HCT116 (cell line): ENCODE measurements around the gene MTHFD1L. TPM values are rescaled to one million over a fixed set of nuclear protein-coding genes. Genes with fewer than 3 reads are reported as not detected.

Source experiments
- ATAC-seq: fragments of 200-7000 bp; cut with Tn5 transposase; 2 replicates; pipeline ENCODE4 v1.9.1; 2020; ENCODE audit warnings: mild to moderate bottlenecking, moderate library complexity
- BruUV-seq: library from RNA; stranded (reverse); fragments of 400-500 nt; replicated peaks from 2 replicates; lab custom pipeline; 2021; lab: Mats Ljungman, UMichigan
- CTCF ChIA-PET: fragments of 300-600 bp; sonication (Branson Sonifier 250); formaldehyde crosslinking; loops from one replicate; lab custom pipeline; 2021; ENCODE audit warnings: antibody characterized with exemption; lab: Charles Lee
- POLR2A ChIA-PET: fragments of 300-600, 350-600 bp; sonication (Branson Sonifier 250); formaldehyde crosslinking; loops from one replicate; lab custom pipeline; 2021; ENCODE audit warnings: antibody characterized with exemption; lab: Charles Lee
- RAD21 ChIA-PET, 2 experiments: fragments of 300-600 bp; sonication (Branson Sonifier 250); formaldehyde crosslinking; loops; one replicate each; lab custom pipeline; 2023; ENCODE audit warnings: low total read pairs in 2 of 2; ENCODE audit not compliant: uncharacterized antibody in 2 of 2, unreplicated experiment in 2 of 2, low non-redundant PET in 1 of 2; lab: Charles Lee
- DNase-seq: peaks from one replicate; pipeline ENCODE4 v3.0.0-alpha.2; 2010; ENCODE audit warnings: low read depth, low spot score
- H2AFZ ChIP-seq: fragments of 200-600 bp; shearing (Covaris generic), sonication (generic); 2 replicates; pipeline ENCODE4 v1.6.1; 2017; ENCODE audit warnings: low read depth, mixed run types, mixed read lengths, antibody characterized with exemption, low read length; ENCODE audit not compliant: poor library complexity, severe bottlenecking
- H3K27ac ChIP-seq: 2 replicates; pipeline ENCODE4 v1.5.1; 2012; ENCODE audit warnings: low read depth, low read length
- H3K27me3 ChIP-seq: fragments of 200-600 bp; sonication (generic); 2 replicates; pipeline ENCODE4 v1.6.1; 2016; ENCODE audit warnings: mixed run types, low read length, mixed read lengths; ENCODE audit not compliant: insufficient read depth
- H3K36me3 ChIP-seq, 2 experiments: fragments of 200-500 bp in 1 of 2; fragments of 200-600 bp in 1 of 2; sonication (Bioruptor generic) in 1 of 2; sonication (generic) in 1 of 2; 2 replicates each; pipeline versions ENCODE4 v1.5.1 to v1.6.1; 2014 to 2016; ENCODE audit warnings: low read length in 2 of 2, inconsistent platforms in 1 of 2, mixed read lengths in 1 of 2, mixed run types in 1 of 2; ENCODE audit not compliant: insufficient read depth in 2 of 2, control insufficient read depth in 1 of 2
- H3K4me1 ChIP-seq, 2 experiments: fragments of 200-600 bp in 1 of 2; sonication (generic) in 1 of 2; 2 replicates each; pipeline versions ENCODE4 v1.5.1 to v1.6.1; 2012 to 2017; ENCODE audit warnings: low read length in 2 of 2, inconsistent platforms in 1 of 2, mild to moderate bottlenecking in 1 of 2, mixed read lengths in 1 of 2, mixed run types in 1 of 2, moderate library complexity in 1 of 2; ENCODE audit not compliant: insufficient read depth in 2 of 2, control insufficient read depth in 1 of 2
- H3K4me2 ChIP-seq: fragments of 200-600 bp; sonication (generic); 2 replicates; pipeline ENCODE4 v1.6.1; 2017; ENCODE audit warnings: mixed run types, low read length, mixed read lengths
- H3K4me3 ChIP-seq, 2 experiments: fragments of 200-600 bp in 1 of 2; sonication (generic) in 1 of 2; replicated peaks in 1 of 2; 2 replicates each; pipeline ENCODE4 v1.5.1; 2011 to 2016; ENCODE audit warnings: low read length in 2 of 2, control low read depth in 1 of 2, low read depth in 1 of 2, mild to moderate bottlenecking in 1 of 2, mixed read lengths in 1 of 2, mixed run types in 1 of 2
- H3K79me2 ChIP-seq: fragments of 200-600 bp; sonication (generic); 2 replicates; pipeline ENCODE4 v1.6.1; 2017; ENCODE audit warnings: mild to moderate bottlenecking, mixed run types, low read length, moderate library complexity, mixed read lengths; ENCODE audit not compliant: insufficient read depth
- H3K9ac ChIP-seq: fragments of 200-600 bp; sonication (generic); 2 replicates; pipeline ENCODE4 v1.6.1; 2016; ENCODE audit warnings: low read length, mixed read lengths
- H3K9me2 ChIP-seq: fragments of 200-600 bp; sonication (generic), shearing (Covaris generic); 2 replicates; pipeline ENCODE4 v1.6.1; 2017; ENCODE audit warnings: mixed run types, mild to moderate bottlenecking, moderate library complexity; ENCODE audit not compliant: insufficient read depth
- H3K9me3 ChIP-seq, 2 experiments: fragments of 200-500 bp in 1 of 2; fragments of 200-600 bp in 1 of 2; sonication (Bioruptor generic) in 1 of 2; sonication (generic) in 1 of 2; 2 replicates each; pipeline ENCODE4 v1.6.1; 2014 to 2017; ENCODE audit warnings: low read length in 2 of 2, mixed read lengths in 2 of 2, inconsistent platforms in 1 of 2, low read depth in 1 of 2, mild to moderate bottlenecking in 1 of 2, mixed run types in 1 of 2, moderate library complexity in 1 of 2; ENCODE audit not compliant: control insufficient read depth in 1 of 2, insufficient read depth in 1 of 2
- H4K20me1 ChIP-seq: fragments of 200-600 bp; sonication (generic), shearing (Covaris generic); 2 replicates; pipeline ENCODE4 v1.6.1; 2017; ENCODE audit warnings: mixed run types, mild to moderate bottlenecking, moderate library complexity; ENCODE audit not compliant: insufficient read depth
- CBX3 ChIP-seq: IDR thresholded peaks from 2 replicates; pipeline ENCODE4 v1.6.1; 2012; ENCODE audit warnings: low read depth
- CEBPB ChIP-seq: IDR thresholded peaks from 2 replicates; pipeline ENCODE4 v1.6.1; 2012; ENCODE audit warnings: low read depth
- CTCF ChIP-seq, 3 experiments: fragments of 200-600 bp in 1 of 3; sonication (generic) in 1 of 3; IDR thresholded peaks in 2 of 3; conservative IDR thresholded peaks in 1 of 3; 2 replicates each; pipeline ENCODE4 v1.5.1; 2012 to 2017; ENCODE audit warnings: low read depth in 2 of 3, low read length in 2 of 3, antibody characterized with exemption in 1 of 3, borderline replicate concordance in 1 of 3, control low read depth in 1 of 3, mild to moderate bottlenecking in 1 of 3, mixed read lengths in 1 of 3, mixed run types in 1 of 3, moderate library complexity in 1 of 3; ENCODE audit not compliant: insufficient read depth in 1 of 3
- EZH2phosphoT487 ChIP-seq: fragments of 200-600 bp; IDR thresholded peaks from 2 replicates; pipeline ENCODE4 v1.6.1; 2018; ENCODE audit warnings: antibody characterized with exemption, borderline replicate concordance
- POLR2A ChIP-seq: IDR thresholded peaks from 2 replicates; pipeline ENCODE4 v1.7.0; 2011; ENCODE audit warnings: borderline replicate concordance; ENCODE audit not compliant: insufficient read depth, insufficient read length; ENCODE audit errors: extremely low read depth
- SRF ChIP-seq: IDR thresholded peaks from 2 replicates; pipeline ENCODE4 v1.6.1; 2012; ENCODE audit warnings: low read depth
- TCF7L2 ChIP-seq: IDR thresholded peaks from 2 replicates; pipeline ENCODE4 v1.7.0; 2011; ENCODE audit warnings: borderline replicate concordance, inconsistent platforms; ENCODE audit not compliant: insufficient read depth, insufficient read length; ENCODE audit errors: extremely low read depth
- YY1 ChIP-seq: IDR thresholded peaks from 2 replicates; pipeline ENCODE4 v1.6.1; 2011; ENCODE audit warnings: low read length, low read depth, moderate library complexity, mild to moderate bottlenecking; ENCODE audit not compliant: insufficient replicate concordance; ENCODE audit errors: extremely low read depth
- intact Hi-C: fragments of 100-400 bp; cut with micrococcal nuclease; formaldehyde crosslinking; loops from 2 replicates; pipeline ENCODE4 v1.10.0; 2022
- total RNA-seq: library from RNA; stranded (reverse); gene quantifications from one replicate; pipeline ENCODE4 v1.2.1, GENCODE V29; 2021; ENCODE audit not compliant: unreplicated experiment
- TF ChIP-seq, protein P1 (sequence below): IDR thresholded peaks from 2 replicates; pipeline ENCODE4 v1.6.1; 2012

Gene MTHFD1L
- total RNA-seq, 1 experiment from 2014 or later, result 127 TPM

DNA sequence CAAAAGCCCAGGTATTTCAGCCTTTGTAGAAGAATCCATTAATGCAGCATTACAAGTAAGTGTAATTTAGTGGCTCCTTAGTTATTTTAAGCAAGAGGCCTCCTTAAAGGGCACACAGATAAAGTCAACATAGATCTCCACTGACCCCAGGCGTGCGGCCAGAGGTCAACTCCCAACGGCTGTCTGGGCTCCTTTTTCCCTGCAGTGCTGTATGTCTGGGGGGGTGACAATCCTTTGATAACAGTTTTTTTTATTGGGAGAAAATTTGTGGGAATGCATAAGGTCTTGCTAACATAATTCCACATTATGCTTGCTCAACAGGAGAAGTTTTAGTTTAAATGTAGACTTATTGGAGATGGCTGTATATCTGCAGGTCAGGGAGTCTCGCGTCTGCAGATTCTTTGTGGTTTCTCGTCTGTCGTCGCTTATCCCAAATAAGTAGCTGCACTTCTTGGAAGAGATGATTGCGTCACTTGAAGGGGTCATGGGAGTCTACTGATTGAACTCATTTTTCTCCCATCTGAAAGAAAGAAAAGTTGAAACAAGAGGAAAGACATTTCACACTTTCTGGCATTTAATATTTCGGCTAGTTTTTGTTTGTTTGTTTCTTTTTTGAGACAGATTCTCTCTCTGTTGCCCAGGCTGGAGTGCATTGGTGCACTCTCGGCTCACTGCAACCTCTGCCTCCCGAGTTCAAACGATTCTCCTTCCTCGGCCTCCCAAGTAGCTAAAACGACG is 222.5 kb downstream of the MTHFD1L start:
- Histone ChIP-seq H2AFZ (no peak overlapping the region), H3K36me3 (peaks cover 0 to 7% of the 10 kb centered on the region in 2 experiments; a peak in 1 of 4 replicates), H3K9ac (no peak overlapping the region), H4K20me1 (no peaks in the 10 kb centered on the region), H3K27me3 (no peaks in the 10 kb centered on the region), H3K4me2 (no peak overlapping the region; the same call in 1 of the 2 replicates), H3K27ac (peak overlapping the region; percentile 38; the same call in 1 of the 2 replicates), H3K4me1 (peaks cover 79 to 91% of the 10 kb centered on the region in 2 experiments), H3K79me2 (peaks cover 8% of the 10 kb centered on the region; the same call in 1 of the 2 replicates), H3K9me2 (no peaks in the 10 kb centered on the region), H3K4me3 (no peak overlapping the region), H3K9me3 (no peaks in the 10 kb centered on the region)
- no peak for TF ChIP-seq CTCF (IDR thresholded peaks at IDR 0.05 in 2 of 3, conservative IDR thresholded peaks at IDR 0.05 in 1 of 3; ENCODE audit: borderline replicate concordance in 1 of 3, insufficient read depth in 1 of 3, low read depth in 2 of 3, low read length in 2 of 3)
- TF ChIP-seq, protein P1, sequence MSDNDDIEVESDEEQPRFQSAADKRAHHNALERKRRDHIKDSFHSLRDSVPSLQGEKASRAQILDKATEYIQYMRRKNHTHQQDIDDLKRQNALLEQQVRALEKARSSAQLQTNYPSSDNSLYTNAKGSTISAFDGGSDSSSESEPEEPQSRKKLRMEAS, result no peak
- peak; percentile 46; the same call in 1 of the 2 replicates for TF ChIP-seq CEBPB
- no peak for TF ChIP-seq CBX3
- RAD21 ChIA-PET, result no interaction called here
- no peak for DNase-seq
- no TSS peak for BruUV-seq
- POLR2A ChIA-PET, result interaction anchor here (0.8 to 1.2 kb wide), 3 partner anchors 11 to 42 kb away, joined by 3 read pairs; no protein-coding TSS in a partner anchor
- no peak for ATAC-seq
- intact Hi-C loops, result no loop called here
- CTCF ChIA-PET, result no interaction called here

GRCh38 chr6:151088599-151088935 is 223.1 kb downstream of the MTHFD1L start:
- peaks cover 0 to 8% of the 10 kb centered on the region in 2 experiments; a peak in 1 of 4 replicates for H3K36me3 ChIP-seq
- TF ChIP-seq CEBPB (no peak), SRF (no peak), POLR2A (no peak), YY1 (no peak), EZH2phosphoT487 (no peak), TCF7L2 (no peak), CTCF (IDR thresholded peaks at IDR 0.05 in 2 of 3, conservative IDR thresholded peaks at IDR 0.05 in 1 of 3; ENCODE audit: borderline replicate concordance in 1 of 3, insufficient read depth in 1 of 3, low read depth in 2 of 3, low read length in 2 of 3) (no peak)
- TF ChIP-seq, protein P1, result no peak

More at GRCh38 chr6:151088599-151088935, 223.1 kb downstream of the MTHFD1L start:
- no peaks in the 10 kb centered on the region for H3K9me2 ChIP-seq
- H4K20me1 ChIP-seq, result no peaks in the 10 kb centered on the region
- H3K27me3 ChIP-seq, result no peaks in the 10 kb centered on the region
- DNase-seq (no peak), ATAC-seq (no peak)
- ChIA-PET POLR2A (interaction anchor here (0.8 to 1.2 kb wide), 2 partner anchors 11 to 43 kb away, joined by 3 read pairs; no protein-coding TSS in a partner anchor), RAD21 (no interaction called here), CTCF (no interaction called here)
- H3K27ac ChIP-seq, result peak overlapping the region; percentile 38; the same call in 1 of the 2 replicates
- H3K4me3 ChIP-seq, result no peak overlapping the region
- no peak overlapping the region for H3K4me2 ChIP-seq
- peak overlapping the region; percentile 23; the same call in 1 of the 2 replicates for H3K9ac ChIP-seq
- intact Hi-C loops, result no loop called here
- H3K9me3 ChIP-seq, result no peaks in the 10 kb centered on the region
- peaks cover 8% of the 10 kb centered on the region; the same call in 1 of the 2 replicates for H3K79me2 ChIP-seq
- no TSS peak for BruUV-seq
- H3K4me1 ChIP-seq, result peaks cover 77 to 87% of the 10 kb centered on the region in 2 experiments
- H2AFZ ChIP-seq, result no peak overlapping the region
